HEK293 (cell line): ENCODE results near the gene TMPRSS4.

Source experiments
- BCL11B ChIP-seq: fragments of 450-650 bp; formaldehyde crosslinking; IDR thresholded peaks from 2 replicates; pipeline ENCODE4 v1.5.1; 2016; ENCODE audit warnings: low read depth, missing biosample characterization, missing genetic modification characterization
- HOXC10 ChIP-seq: sonication (generic); formaldehyde crosslinking; IDR thresholded peaks from 2 replicates; pipeline ENCODE4 v1.8.1; 2023; ENCODE audit warnings: mild to moderate bottlenecking, missing genetic modification reagents
- IKZF3 ChIP-seq: fragments of 450-650 bp; IDR thresholded peaks from 2 replicates; pipeline ENCODE4 v1.5.0; 2018; ENCODE audit warnings: missing biosample characterization, mild to moderate bottlenecking, missing genetic modification characterization, moderate library complexity
- KLF16 ChIP-seq: fragments of 450-650 bp; formaldehyde crosslinking; IDR thresholded peaks from 2 replicates; pipeline ENCODE4 v1.5.1; 2017; ENCODE audit warnings: missing biosample characterization, missing genetic modification characterization
- KLF8 ChIP-seq: fragments of 450-650 bp; formaldehyde crosslinking; IDR thresholded peaks from 2 replicates; pipeline ENCODE4 v1.5.1; 2016; ENCODE audit warnings: missing biosample characterization, missing genetic modification characterization
- SALL2 ChIP-seq: fragments of 450-650 bp; formaldehyde crosslinking; IDR thresholded peaks from 2 replicates; pipeline ENCODE4 v1.5.0; 2017; ENCODE audit warnings: missing biosample characterization, mild to moderate bottlenecking, missing genetic modification characterization, borderline replicate concordance
- TRIM28 ChIP-seq: IDR thresholded peaks from 2 replicates; pipeline ENCODE4 v1.6.1; 2011; ENCODE audit warnings: low read length, control low read depth, borderline replicate concordance
- ZBTB7A ChIP-seq: fragments of 450-650 bp; formaldehyde crosslinking; IDR thresholded peaks from 2 replicates; pipeline ENCODE4 v1.5.1; 2016; ENCODE audit warnings: low read depth, missing biosample characterization, missing genetic modification characterization
- ZNF10 ChIP-seq: fragments of 450-650 bp; formaldehyde crosslinking; IDR thresholded peaks from 2 replicates; pipeline ENCODE4 v1.5.1; 2017; ENCODE audit warnings: missing biosample characterization, missing genetic modification characterization
- ZNF155 ChIP-seq: fragments of 450-650 bp; formaldehyde crosslinking; IDR thresholded peaks from 2 replicates; pipeline ENCODE4 v1.5.1; 2016; ENCODE audit warnings: missing biosample characterization, missing genetic modification characterization
- ZNF174 ChIP-seq: fragments of 450-650 bp; formaldehyde crosslinking; IDR thresholded peaks from 2 replicates; pipeline ENCODE4 v1.5.0; 2017; ENCODE audit warnings: missing biosample characterization, mild to moderate bottlenecking, missing genetic modification characterization
- ZNF184 ChIP-seq: fragments of 450-650 bp; IDR thresholded peaks from 2 replicates; pipeline ENCODE4 v1.5.1; 2018; ENCODE audit warnings: missing biosample characterization, mild to moderate bottlenecking, missing genetic modification characterization
- ZNF19 ChIP-seq: fragments of 450-650 bp; formaldehyde crosslinking; IDR thresholded peaks from 2 replicates; pipeline ENCODE4; 2016; ENCODE audit warnings: missing biosample characterization, missing genetic modification characterization, low read depth
- ZNF248 ChIP-seq: fragments of 450-650 bp; formaldehyde crosslinking; IDR thresholded peaks from 2 replicates; pipeline ENCODE4 v1.5.1; 2017; ENCODE audit warnings: missing biosample characterization, missing genetic modification characterization
- ZNF266 ChIP-seq: fragments of 450-650 bp; formaldehyde crosslinking; IDR thresholded peaks from 2 replicates; pipeline ENCODE4 v1.5.1; 2016; ENCODE audit warnings: missing biosample characterization, missing genetic modification characterization, low read depth
- ZNF274 ChIP-seq, 2 experiments: fragments of 200-500 bp in 1 of 2; fragments of 450-650 bp in 1 of 2; sonication (Bioruptor generic) in 1 of 2; formaldehyde crosslinking in 1 of 2; IDR thresholded peaks; 2 replicates each; pipeline versions ENCODE4 v1.5.1 to v1.6.1; 2014 to 2016; ENCODE audit warnings: borderline replicate concordance in 1 of 2, inconsistent platforms in 1 of 2, low read length in 1 of 2, missing biosample characterization in 1 of 2, missing genetic modification characterization in 1 of 2
- ZNF292 ChIP-seq: fragments of 450-650 bp; formaldehyde crosslinking; IDR thresholded peaks from 2 replicates; pipeline ENCODE4 v1.5.1; 2016; ENCODE audit warnings: low read depth, missing biosample characterization, missing genetic modification characterization, borderline replicate concordance
- ZNF324 ChIP-seq: fragments of 450-650 bp; formaldehyde crosslinking; IDR thresholded peaks from 2 replicates; pipeline ENCODE4 v1.5.1; 2016; ENCODE audit warnings: missing biosample characterization, missing genetic modification characterization
- ZNF350 ChIP-seq: fragments of 450-650 bp; formaldehyde crosslinking; IDR thresholded peaks from 2 replicates; pipeline ENCODE4 v1.5.0; 2017; ENCODE audit warnings: missing biosample characterization, mild to moderate bottlenecking, missing genetic modification characterization
- ZNF366 ChIP-seq: fragments of 450-650 bp; formaldehyde crosslinking; conservative IDR thresholded peaks from 2 replicates; pipeline ENCODE4 v1.5.1; 2016; ENCODE audit warnings: missing biosample characterization, missing genetic modification characterization
- ZNF549 ChIP-seq: fragments of 450-650 bp; IDR thresholded peaks from 2 replicates; pipeline ENCODE4 v1.5.1; 2018; ENCODE audit warnings: missing biosample characterization, missing genetic modification characterization, mild to moderate bottlenecking, inconsistent platforms, moderate library complexity
- ZNF600 ChIP-seq: fragments of 450-650 bp; formaldehyde crosslinking; IDR thresholded peaks from 2 replicates; pipeline ENCODE4 v1.5.1; 2016; ENCODE audit warnings: missing biosample characterization, missing genetic modification characterization
- ZNF654 ChIP-seq: fragments of 450-650 bp; formaldehyde crosslinking; IDR thresholded peaks from 2 replicates; pipeline ENCODE4 v1.5.1; 2016; ENCODE audit warnings: low read depth, missing biosample characterization, missing genetic modification characterization
- ZNF664 ChIP-seq: fragments of 450-650 bp; formaldehyde crosslinking; IDR thresholded peaks from 2 replicates; pipeline ENCODE4 v1.5.1; 2016; ENCODE audit warnings: missing biosample characterization, missing genetic modification characterization
- ZSCAN16 ChIP-seq: fragments of 450-650 bp; formaldehyde crosslinking; IDR thresholded peaks from 2 replicates; pipeline ENCODE4 v1.5.1; 2016; ENCODE audit warnings: missing biosample characterization, missing genetic modification characterization
- TF ChIP-seq, protein P1 (sequence below): fragments of 450-650 bp; formaldehyde crosslinking; IDR thresholded peaks from 2 replicates; pipeline ENCODE4 v1.5.1; 2016; ENCODE audit warnings: missing biosample characterization, missing genetic modification characterization
- TF ChIP-seq, protein P2 (sequence below): fragments of 450-650 bp; formaldehyde crosslinking; IDR thresholded peaks from 2 replicates; pipeline ENCODE4 v1.5.1; 2016; ENCODE audit warnings: missing biosample characterization, missing genetic modification characterization, low read depth
- TF ChIP-seq, protein P3 (sequence below): fragments of 450-650 bp; formaldehyde crosslinking; IDR thresholded peaks from 2 replicates; pipeline ENCODE4 v1.5.1; 2016; ENCODE audit warnings: missing biosample characterization, missing genetic modification characterization
- TF ChIP-seq, protein P4 (sequence below): fragments of 450-650 bp; formaldehyde crosslinking; IDR thresholded peaks from 2 replicates; pipeline ENCODE4 v1.5.1; 2016; ENCODE audit warnings: missing biosample characterization, missing genetic modification characterization, low read depth
- TF ChIP-seq, protein P5 (sequence below): fragments of 450-650 bp; formaldehyde crosslinking; IDR thresholded peaks from 2 replicates; pipeline ENCODE4 v1.5.1; 2016; ENCODE audit warnings: missing biosample characterization, missing genetic modification characterization

The TMPRSS4 gene

DNA sequence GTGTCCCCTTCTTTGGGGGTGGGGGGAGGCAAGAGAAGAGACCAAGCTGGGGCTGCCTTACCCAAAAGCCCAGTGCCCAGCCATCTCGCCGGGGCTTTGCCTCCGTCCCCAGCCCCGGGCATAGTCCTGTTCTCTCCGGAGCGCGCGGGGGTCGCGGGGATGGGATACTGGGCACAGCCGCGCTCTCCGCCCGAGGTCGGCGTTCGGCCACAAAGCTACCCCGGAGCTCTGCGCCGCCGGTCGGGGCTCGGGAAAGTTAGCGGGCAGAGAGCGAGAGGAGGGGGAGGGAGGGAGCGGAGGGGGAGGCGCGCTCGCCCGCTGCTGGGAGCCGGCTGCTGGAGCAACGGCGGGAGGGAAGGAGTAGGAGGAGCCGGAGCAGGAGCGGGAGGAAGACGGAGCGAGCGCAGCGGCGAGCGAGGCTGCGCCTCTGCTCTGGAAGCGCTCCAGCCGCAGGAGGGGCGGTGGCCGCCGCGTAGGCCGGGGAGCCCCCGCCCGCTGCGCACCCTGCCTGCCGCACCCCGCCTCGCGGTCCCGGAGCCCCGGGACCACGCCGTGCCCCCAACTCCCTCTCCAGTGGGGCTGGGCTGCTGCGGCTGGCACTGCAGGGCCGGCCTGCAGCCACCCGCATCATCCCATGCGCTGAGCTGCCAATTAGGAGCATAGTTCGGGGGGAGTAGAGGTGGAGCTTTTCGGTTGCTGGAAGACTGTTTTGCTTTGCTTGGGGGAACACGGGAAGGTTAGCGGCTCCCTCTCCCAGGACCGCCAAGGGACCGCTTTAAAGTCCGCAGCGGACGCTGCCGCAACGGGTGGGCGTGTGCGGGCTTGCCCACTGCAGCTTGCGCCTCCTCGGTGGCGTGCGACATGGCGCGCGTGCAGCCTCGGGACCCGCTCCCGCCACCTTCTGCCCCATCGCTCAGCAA, 75.9 kb downstream of the TMPRSS4 start, which contains the start of gene SCN4B (continued):
- TF ChIP-seq ZNF292 (tag by site-specific recombination) (no peak), BCL11B (tag by site-specific recombination) (no peak), ZNF549 (tag by site-specific recombination) (no peak), KLF8 (tag by site-specific recombination) (peak; percentile 38; the same call in 1 of the 2 replicates), ZNF266 (tag by site-specific recombination) (no peak), SALL2 (tag by site-specific recombination) (no peak), ZNF654 (no peak), ZNF184 (tag by site-specific recombination) (no peak), IKZF3 (tag by site-specific recombination) (peak; percentile 66), TRIM28 (no peak), ZNF10 (tag by site-specific recombination) (no peak), HOXC10 (CRISPR knock-in tag) (no peak), ZNF248 (tag by site-specific recombination) (no peak), ZNF600 (tag by site-specific recombination) (0 out of 2 replicates have a peak, but pooled peaks have one; percentile 39), ZSCAN16 (tag by site-specific recombination) (no peak), ZNF324 (no peak), ZNF174 (tag by site-specific recombination) (no peak), ZNF155 (tag by site-specific recombination) (no peak), ZNF274 (IDR thresholded peaks at IDR 0.05; ENCODE audit: low read length) (no peak), ZNF274 (tag by site-specific recombination; IDR thresholded peaks at IDR 0.05; ENCODE audit: borderline replicate concordance) (no peak), ZNF19 (tag by site-specific recombination) (no peak), ZNF366 (tag by site-specific recombination) (peak; percentile 64), ZNF350 (tag by site-specific recombination) (no peak), ZNF664 (tag by site-specific recombination) (no peak), KLF16 (peak; percentile 39; the same call in 1 of the 2 replicates), ZBTB7A (tag by site-specific recombination) (0 out of 2 replicates have a peak, but pooled peaks have one; percentile 25)
- TF ChIP-seq, protein P1, sequence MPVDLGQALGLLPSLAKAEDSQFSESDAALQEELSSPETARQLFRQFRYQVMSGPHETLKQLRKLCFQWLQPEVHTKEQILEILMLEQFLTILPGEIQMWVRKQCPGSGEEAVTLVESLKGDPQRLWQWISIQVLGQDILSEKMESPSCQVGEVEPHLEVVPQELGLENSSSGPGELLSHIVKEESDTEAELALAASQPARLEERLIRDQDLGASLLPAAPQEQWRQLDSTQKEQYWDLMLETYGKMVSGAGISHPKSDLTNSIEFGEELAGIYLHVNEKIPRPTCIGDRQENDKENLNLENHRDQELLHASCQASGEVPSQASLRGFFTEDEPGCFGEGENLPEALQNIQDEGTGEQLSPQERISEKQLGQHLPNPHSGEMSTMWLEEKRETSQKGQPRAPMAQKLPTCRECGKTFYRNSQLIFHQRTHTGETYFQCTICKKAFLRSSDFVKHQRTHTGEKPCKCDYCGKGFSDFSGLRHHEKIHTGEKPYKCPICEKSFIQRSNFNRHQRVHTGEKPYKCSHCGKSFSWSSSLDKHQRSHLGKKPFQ, result no peak
- TF ChIP-seq, protein P2, sequence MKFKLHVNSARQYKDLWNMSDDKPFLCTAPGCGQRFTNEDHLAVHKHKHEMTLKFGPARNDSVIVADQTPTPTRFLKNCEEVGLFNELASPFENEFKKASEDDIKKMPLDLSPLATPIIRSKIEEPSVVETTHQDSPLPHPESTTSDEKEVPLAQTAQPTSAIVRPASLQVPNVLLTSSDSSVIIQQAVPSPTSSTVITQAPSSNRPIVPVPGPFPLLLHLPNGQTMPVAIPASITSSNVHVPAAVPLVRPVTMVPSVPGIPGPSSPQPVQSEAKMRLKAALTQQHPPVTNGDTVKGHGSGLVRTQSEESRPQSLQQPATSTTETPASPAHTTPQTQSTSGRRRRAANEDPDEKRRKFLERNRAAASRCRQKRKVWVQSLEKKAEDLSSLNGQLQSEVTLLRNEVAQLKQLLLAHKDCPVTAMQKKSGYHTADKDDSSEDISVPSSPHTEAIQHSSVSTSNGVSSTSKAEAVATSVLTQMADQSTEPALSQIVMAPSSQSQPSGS (tag by site-specific recombination), result no peak
- TF ChIP-seq, protein P3, sequence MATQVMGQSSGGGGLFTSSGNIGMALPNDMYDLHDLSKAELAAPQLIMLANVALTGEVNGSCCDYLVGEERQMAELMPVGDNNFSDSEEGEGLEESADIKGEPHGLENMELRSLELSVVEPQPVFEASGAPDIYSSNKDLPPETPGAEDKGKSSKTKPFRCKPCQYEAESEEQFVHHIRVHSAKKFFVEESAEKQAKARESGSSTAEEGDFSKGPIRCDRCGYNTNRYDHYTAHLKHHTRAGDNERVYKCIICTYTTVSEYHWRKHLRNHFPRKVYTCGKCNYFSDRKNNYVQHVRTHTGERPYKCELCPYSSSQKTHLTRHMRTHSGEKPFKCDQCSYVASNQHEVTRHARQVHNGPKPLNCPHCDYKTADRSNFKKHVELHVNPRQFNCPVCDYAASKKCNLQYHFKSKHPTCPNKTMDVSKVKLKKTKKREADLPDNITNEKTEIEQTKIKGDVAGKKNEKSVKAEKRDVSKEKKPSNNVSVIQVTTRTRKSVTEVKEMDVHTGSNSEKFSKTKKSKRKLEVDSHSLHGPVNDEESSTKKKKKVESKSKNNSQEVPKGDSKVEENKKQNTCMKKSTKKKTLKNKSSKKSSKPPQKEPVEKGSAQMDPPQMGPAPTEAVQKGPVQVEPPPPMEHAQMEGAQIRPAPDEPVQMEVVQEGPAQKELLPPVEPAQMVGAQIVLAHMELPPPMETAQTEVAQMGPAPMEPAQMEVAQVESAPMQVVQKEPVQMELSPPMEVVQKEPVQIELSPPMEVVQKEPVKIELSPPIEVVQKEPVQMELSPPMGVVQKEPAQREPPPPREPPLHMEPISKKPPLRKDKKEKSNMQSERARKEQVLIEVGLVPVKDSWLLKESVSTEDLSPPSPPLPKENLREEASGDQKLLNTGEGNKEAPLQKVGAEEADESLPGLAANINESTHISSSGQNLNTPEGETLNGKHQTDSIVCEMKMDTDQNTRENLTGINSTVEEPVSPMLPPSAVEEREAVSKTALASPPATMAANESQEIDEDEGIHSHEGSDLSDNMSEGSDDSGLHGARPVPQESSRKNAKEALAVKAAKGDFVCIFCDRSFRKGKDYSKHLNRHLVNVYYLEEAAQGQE, result no peak
- TF ChIP-seq, protein P4, sequence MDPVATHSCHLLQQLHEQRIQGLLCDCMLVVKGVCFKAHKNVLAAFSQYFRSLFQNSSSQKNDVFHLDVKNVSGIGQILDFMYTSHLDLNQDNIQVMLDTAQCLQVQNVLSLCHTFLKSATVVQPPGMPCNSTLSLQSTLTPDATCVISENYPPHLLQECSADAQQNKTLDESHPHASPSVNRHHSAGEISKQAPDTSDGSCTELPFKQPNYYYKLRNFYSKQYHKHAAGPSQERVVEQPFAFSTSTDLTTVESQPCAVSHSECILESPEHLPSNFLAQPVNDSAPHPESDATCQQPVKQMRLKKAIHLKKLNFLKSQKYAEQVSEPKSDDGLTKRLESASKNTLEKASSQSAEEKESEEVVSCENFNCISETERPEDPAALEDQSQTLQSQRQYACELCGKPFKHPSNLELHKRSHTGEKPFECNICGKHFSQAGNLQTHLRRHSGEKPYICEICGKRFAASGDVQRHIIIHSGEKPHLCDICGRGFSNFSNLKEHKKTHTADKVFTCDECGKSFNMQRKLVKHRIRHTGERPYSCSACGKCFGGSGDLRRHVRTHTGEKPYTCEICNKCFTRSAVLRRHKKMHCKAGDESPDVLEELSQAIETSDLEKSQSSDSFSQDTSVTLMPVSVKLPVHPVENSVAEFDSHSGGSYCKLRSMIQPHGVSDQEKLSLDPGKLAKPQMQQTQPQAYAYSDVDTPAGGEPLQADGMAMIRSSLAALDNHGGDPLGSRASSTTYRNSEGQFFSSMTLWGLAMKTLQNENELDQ (tag by site-specific recombination), result no peak
- TF ChIP-seq, protein P5, sequence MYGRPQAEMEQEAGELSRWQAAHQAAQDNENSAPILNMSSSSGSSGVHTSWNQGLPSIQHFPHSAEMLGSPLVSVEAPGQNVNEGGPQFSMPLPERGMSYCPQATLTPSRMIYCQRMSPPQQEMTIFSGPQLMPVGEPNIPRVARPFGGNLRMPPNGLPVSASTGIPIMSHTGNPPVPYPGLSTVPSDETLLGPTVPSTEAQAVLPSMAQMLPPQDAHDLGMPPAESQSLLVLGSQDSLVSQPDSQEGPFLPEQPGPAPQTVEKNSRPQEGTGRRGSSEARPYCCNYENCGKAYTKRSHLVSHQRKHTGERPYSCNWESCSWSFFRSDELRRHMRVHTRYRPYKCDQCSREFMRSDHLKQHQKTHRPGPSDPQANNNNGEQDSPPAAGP, result no peak; the same call in 1 of the 2 replicates
